ENCODE measurements around the gene SLC27A6.

GRCh38 chr5:129001841-129002526 lies 36.7 kb downstream of the SLC27A6 start:
- no peak for TF ChIP-seq GATA2 (IDR thresholded peaks at IDR 0.05; ENCODE audit: low read depth, low read length)
- TF ChIP-seq GATA3 (IDR thresholded peaks at IDR 0.05; ENCODE audit: low read depth, low read length): no peak

All from SH-SY5Y (cell line).